Stimulated activated CD4-positive, alpha-beta T cell treated with anti-CD3 and anti-CD28 coated beads, Interleukin-4, amount 100 ng/mL, for 4 hours (primary cell): ENCODE data around the gene XAGE1B.
"Not testable (repeated sequence)": the region's sequence is repeated elsewhere in the genome, so short reads cannot be mapped to it uniquely, and the experiment has no call there.

Source experiments
- DNase-seq, 2 experiments: peaks; one replicate each; pipeline ENCODE4 v3.0.0-alpha.2; 2020

The XAGE1B gene

GRCh38 chrX:52516987-52517325 is at the start of gene XAGE1B:
Gene XAGE1B (minus strand): TSS chrX:52517063. CDS start chrX:52515527, 1,536 bp downstream.
- DNase-seq = not testable (repeated sequence)

DNA sequence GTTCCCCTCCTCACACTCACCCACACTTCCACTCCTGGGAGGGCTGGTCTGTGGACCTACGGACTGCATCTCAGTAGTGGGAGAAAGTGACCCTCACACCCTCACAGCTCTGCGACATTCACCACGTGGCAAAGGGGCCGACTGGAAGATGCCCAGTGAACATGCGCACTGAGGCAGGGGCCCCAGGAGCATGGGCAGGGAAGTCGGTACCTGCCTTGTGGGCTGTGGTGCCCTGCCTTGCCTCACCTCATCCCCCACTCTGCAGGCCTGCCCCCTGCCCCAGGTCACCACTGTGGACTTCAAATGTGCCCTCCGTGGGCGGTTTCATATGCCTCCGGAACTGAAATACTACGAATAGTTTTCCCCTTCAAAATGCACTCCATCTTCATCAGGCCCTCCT is 46.2 kb upstream of the XAGE1B start:
- DNase-seq = no peak

DNA sequence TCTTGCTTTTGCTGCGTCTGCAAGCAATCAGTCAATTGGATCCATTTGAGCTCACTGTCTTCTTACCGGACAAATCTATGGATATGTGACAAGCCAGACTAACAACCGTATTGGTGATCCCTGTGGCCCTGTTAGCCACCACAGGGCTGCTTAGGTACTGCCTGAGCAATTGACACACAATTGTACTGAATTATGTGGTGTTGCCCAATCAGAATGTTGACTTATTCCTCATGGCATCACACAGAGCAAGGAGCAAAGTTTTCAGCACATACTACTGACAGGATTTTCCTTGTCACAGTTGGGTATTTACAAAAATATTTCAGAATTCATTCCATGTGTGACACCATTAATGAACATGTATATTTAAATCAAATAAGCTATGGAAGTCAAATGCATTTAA is 41.3 kb upstream of the XAGE1B start:
- no peak for DNase-seq

GRCh38 chrX:52556741-52557140 is 39.9 kb upstream of the XAGE1B start:
- no peak for DNase-seq

DNA sequence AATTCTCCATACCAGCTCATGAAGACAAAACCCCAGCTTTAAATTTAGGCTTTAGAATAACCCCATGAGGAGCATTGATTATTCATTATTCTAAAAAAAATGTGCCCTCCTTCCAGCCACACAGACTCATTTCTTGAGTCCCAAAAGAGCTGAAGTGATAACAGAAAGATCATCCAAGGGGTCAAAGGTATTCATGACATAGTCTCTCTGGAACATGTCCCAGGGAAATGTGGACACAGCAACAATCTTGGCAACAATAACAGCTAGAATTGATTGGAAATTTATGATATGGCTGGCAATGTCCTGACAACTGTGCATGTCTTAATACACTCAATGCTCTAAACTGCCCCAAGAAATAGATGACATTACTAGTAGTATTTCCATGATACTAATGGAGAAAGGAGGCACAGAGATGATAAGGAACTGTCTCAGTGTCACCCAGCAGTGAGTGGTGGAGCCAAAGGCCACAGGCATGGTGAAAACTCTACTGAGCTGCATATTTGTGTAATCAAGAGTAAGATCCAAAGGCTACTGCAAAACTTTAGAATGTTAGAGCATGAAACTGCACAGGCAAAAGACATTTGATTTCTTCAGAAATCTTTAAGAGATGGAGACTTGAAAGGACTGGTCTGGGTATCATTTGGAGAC is 37.3 kb upstream of the XAGE1B start:
- DNase-seq = no peak

DNA sequence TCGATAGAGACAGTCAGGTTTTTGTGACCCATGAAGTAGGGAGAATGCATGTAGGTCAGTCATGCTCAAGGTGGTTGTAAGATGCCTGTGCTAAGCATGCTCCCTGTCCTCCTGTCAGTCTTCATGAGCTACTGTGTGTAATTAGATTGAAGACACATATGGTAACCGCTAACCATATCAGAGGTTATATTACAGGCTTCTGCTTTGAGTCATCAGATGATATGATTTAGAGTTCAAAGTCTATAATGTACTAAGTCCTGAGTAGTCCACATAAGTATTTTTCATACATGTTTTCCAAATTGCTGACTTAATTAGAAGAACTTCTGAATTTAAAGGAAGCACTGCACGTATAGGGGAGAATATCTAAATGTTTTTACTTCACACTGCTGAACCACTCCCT is 31.9 kb upstream of the XAGE1B start:
- DNase-seq = not testable (repeated sequence)

GRCh38 chrX:52544147-52544840 is 27.4 kb upstream of the XAGE1B start:
- no peak for DNase-seq

GRCh38 chrX:52542311-52542710 is 25.4 kb upstream of the XAGE1B start:
- DNase-seq = no peak

DNA sequence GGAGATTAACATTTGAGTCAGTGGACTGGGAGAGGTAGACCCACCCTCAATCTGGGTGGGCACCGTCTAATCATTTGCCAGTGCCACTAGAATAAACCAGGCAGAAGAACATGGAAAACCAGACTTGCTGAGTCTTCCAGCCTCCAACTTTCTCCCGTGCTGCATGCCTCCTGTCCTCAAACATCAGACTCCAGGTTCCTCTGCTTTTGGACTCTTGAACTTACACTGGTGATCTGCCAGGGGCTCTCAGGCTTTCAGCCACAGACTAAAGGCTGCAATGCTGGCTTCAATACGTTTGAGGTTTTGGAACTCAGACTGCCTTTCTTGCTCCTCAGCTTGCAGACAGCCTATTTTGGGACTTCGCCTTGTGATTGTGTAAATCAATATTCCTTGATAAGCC is 24.2 kb upstream of the XAGE1B start:
- DNase-seq = not testable (repeated sequence)

- not testable (repeated sequence) for DNase-seq
These were observed 515 bp downstream of the XAGE1B start for GRCh38 chrX:52516110-52516986.

- not testable (repeated sequence) for DNase-seq
These were observed 5.7 kb downstream of the XAGE1B start for GRCh38 chrX:52511126-52511525.

DNA sequence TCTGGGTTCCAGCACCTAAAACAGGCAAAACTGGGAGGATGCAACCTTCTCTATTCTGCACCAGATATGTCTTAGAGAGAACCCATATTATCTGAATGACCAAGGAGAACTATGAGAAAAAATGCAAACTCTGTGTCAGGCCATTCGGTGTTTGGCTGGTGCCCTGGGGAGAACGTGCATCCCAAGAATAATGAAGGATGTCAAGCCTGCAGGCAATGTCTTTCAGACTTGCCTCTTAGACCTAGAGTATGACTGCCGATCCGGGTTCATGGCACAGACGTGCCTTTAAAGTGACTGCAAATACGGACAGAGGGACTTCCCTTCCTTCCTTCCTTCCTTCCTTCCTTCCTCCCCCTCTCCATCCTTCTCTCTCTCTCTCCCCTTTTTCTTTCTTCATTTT is 6.9 kb downstream of the XAGE1B start:
- DNase-seq = no peak

GRCh38 chrX:52507331-52507730 is 9.5 kb downstream of the XAGE1B start:
- DNase-seq = no peak

GRCh38 chrX:52504551-52504950 is 12.3 kb downstream of the XAGE1B start:
- no peak for DNase-seq

- DNase-seq = not testable (repeated sequence)
These were observed 15.5 kb downstream of the XAGE1B start for GRCh38 chrX:52501362-52501761.

GRCh38 chrX:52496419-52496772 is 20.5 kb downstream of the XAGE1B start:
- DNase-seq = not testable (repeated sequence)

DNA sequence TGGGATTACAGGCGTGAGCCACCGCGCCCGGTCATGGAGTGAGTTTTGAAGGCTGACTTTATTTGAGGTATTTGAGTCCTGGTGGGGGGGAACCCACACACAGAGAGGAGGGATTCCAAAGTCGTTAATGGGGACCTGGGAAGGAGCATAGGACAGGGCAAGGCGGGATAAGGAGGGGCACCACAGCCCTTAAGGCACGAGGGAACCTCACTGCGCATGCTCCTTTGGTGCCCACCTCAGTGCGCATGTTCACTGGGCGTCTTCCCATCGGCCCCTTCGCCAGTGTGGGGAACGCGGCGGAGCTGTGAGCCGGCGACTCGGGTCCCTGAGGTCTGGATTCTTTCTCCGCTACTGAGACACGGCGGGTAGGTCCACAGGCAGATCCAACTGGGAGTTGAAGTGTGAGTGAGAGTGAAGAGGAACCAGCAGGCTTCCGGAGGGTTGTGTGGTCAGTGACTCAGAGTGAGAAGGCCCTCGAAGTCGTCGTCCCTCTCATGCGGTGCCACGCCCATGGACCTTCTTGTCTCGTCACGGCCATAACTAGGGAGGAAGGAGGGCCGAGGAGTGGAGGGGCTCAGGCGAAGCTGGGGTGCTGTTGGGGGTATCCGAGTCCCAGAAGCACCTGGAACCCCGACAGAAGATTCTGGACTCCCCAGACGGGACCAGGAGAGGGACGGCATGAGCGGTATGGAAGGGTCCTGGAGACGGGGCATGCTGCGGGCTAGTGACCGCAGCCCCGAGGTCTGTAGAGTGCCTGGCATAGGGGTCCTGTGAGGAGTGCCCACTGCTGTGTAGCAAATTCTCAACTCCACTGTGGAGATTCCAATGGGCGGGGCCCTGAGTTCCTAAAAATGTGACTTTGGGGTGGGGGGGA is 21.1 kb downstream of the XAGE1B start, which contains the start of gene XAGE1A:
TSS of gene XAGE1A (plus strand) at position 264 of the 874 bp plus-strand sequence. CDS start 1,554 bp downstream, outside the sequence.
- DNase-seq = not testable (repeated sequence)

DNA sequence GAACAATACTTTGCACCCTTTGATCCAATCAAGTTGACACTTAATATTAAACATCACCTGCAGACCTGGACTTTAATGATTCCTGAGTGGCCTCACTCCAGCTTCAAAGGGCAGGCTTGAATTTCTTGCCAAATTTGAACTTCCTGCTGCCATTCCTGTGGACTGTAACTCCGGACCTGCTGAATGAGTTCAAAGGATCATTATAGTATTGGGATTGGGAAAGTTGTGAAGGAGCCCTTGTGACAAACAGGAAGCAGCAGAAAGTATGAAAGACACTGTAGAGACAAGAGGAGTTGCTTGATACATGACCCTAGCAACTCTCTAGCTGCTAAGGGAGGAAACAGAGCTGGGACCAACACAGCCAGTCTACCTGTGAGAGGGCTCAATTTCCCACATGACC is 45.6 kb downstream of the XAGE1B start:
- not testable (repeated sequence) for DNase-seq
